ENCODE data around the gene DDX39B. TPM values are rescaled to one million over a fixed set of nuclear protein-coding genes. Genes with fewer than 3 reads are reported as not detected.
A peak's percentile ranks its signal among the peaks of the same experiment; 100 is the strongest.

DDX39B gene
- total and polyA plus RNA-seq, 9 of the 15 experiments (the other 6 are each of a cell fraction or from before 2014, with no cell fraction given): 479 to 869 (median 592) TPM

DNA sequence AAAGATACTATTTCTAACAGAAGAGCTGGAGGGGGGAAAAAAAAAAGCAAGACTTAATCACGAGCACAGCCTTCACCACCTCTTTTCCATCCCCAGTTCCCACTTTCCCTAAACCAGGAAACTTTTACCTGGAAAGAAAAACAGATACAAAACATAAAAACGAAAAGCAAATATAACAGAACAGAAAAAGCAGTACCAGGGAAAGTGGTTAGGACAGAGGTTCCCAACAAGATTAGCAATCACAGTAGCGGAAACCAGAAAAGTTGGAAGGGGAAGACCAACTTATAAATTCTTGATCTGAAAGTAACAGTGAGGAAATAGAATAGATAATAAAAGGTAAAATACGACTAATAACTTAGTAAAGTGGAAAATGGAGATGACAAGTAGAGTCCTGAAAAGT is 1.2 kb downstream of the DDX39B start (continued):
- TF ChIP-seq NCOA4 (IDR thresholded peaks at IDR 0.05; ENCODE audit: partially characterized antibody): peak; percentile 30
- TF ChIP-seq CBX8 (IDR thresholded peaks at IDR 0.05; ENCODE audit: borderline replicate concordance, extremely low read depth, low read depth, low read length, poor library complexity, severe bottlenecking): no peak
- TF ChIP-seq, protein P1, sequence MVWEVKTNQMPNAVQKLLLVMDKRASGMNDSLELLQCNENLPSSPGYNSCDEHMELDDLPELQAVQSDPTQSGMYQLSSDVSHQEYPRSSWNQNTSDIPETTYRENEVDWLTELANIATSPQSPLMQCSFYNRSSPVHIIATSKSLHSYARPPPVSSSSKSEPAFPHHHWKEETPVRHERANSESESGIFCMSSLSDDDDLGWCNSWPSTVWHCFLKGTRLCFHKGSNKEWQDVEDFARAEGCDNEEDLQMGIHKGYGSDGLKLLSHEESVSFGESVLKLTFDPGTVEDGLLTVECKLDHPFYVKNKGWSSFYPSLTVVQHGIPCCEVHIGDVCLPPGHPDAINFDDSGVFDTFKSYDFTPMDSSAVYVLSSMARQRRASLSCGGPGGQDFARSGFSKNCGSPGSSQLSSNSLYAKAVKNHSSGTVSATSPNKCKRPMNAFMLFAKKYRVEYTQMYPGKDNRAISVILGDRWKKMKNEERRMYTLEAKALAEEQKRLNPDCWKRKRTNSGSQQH (CRISPR knock-in tag; IDR thresholded peaks at IDR 0.05): no peak
- TF ChIP-seq DNMT1 (IDR thresholded peaks at IDR 0.05): peak; percentile 41; the same call in 1 of the 2 replicates
- no peak for TF ChIP-seq SMARCA4 (IDR thresholded peaks at IDR 0.05)
- TF ChIP-seq NR2C1 (IDR thresholded peaks at IDR 0.05): no peak
- TF ChIP-seq NR2C1 (tag; IDR thresholded peaks at IDR 0.05): no peak
- TF ChIP-seq, protein P2, sequence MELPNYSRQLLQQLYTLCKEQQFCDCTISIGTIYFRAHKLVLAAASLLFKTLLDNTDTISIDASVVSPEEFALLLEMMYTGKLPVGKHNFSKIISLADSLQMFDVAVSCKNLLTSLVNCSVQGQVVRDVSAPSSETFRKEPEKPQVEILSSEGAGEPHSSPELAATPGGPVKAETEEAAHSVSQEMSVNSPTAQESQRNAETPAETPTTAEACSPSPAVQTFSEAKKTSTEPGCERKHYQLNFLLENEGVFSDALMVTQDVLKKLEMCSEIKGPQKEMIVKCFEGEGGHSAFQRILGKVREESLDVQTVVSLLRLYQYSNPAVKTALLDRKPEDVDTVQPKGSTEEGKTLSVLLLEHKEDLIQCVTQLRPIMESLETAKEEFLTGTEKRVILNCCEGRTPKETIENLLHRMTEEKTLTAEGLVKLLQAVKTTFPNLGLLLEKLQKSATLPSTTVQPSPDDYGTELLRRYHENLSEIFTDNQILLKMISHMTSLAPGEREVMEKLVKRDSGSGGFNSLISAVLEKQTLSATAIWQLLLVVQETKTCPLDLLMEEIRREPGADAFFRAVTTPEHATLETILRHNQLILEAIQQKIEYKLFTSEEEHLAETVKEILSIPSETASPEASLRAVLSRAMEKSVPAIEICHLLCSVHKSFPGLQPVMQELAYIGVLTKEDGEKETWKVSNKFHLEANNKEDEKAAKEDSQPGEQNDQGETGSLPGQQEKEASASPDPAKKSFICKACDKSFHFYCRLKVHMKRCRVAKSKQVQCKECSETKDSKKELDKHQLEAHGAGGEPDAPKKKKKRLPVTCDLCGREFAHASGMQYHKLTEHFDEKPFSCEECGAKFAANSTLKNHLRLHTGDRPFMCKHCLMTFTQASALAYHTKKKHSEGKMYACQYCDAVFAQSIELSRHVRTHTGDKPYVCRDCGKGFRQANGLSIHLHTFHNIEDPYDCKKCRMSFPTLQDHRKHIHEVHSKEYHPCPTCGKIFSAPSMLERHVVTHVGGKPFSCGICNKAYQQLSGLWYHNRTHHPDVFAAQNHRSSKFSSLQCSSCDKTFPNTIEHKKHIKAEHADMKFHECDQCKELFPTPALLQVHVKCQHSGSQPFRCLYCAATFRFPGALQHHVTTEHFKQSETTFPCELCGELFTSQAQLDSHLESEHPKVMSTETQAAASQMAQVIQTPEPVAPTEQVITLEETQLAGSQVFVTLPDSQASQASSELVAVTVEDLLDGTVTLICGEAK (IDR thresholded peaks at IDR 0.05): peak; percentile 59; the same call in 1 of the 2 replicates
- TF ChIP-seq, protein P2 (CRISPR knock-in tag; IDR thresholded peaks at IDR 0.05): no peak
- no peak for TF ChIP-seq SMAD2 (IDR thresholded peaks at IDR 0.05; ENCODE audit: low read depth, low read length)
- TF ChIP-seq, protein P3, sequence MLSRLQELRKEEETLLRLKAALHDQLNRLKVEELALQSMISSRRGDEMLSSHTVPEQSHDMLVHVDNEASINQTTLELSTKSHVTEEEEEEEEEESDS (CRISPR knock-in tag; IDR thresholded peaks at IDR 0.05): no peak
- TF ChIP-seq, protein P4, sequence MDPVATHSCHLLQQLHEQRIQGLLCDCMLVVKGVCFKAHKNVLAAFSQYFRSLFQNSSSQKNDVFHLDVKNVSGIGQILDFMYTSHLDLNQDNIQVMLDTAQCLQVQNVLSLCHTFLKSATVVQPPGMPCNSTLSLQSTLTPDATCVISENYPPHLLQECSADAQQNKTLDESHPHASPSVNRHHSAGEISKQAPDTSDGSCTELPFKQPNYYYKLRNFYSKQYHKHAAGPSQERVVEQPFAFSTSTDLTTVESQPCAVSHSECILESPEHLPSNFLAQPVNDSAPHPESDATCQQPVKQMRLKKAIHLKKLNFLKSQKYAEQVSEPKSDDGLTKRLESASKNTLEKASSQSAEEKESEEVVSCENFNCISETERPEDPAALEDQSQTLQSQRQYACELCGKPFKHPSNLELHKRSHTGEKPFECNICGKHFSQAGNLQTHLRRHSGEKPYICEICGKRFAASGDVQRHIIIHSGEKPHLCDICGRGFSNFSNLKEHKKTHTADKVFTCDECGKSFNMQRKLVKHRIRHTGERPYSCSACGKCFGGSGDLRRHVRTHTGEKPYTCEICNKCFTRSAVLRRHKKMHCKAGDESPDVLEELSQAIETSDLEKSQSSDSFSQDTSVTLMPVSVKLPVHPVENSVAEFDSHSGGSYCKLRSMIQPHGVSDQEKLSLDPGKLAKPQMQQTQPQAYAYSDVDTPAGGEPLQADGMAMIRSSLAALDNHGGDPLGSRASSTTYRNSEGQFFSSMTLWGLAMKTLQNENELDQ (CRISPR knock-in tag; IDR thresholded peaks at IDR 0.05; ENCODE audit: borderline replicate concordance): no peak
- no peak for TF ChIP-seq KDM2B (CRISPR knock-in tag; IDR thresholded peaks at IDR 0.05)
- no peak for TF ChIP-seq ETS2 (tag; IDR thresholded peaks at IDR 0.05; ENCODE audit: borderline replicate concordance, poor library complexity, severe bottlenecking)
- TF ChIP-seq ZNF3 (CRISPR knock-in tag; IDR thresholded peaks at IDR 0.05): no peak
